K562 (cell line): Measurements from ENCODE around the gene RNF224. TPM values are rescaled to one million over a fixed set of nuclear protein-coding genes. Genes with fewer than 3 reads are reported as not detected.

Experiments used
- CBFA2T2 ChIP-seq: fragments of 450-650 bp; conservative IDR thresholded peaks from 2 replicates; pipeline ENCODE4 v1.6.1; 2017; ENCODE audit warnings: mild to moderate bottlenecking
- CCAR2 ChIP-seq: fragments of 200-400 bp; formaldehyde crosslinking; IDR thresholded peaks from 2 replicates; pipeline ENCODE4 v1.6.1; 2017; ENCODE audit warnings: mild to moderate bottlenecking, low read depth, low read length
- E2F6 ChIP-seq, 2 experiments: IDR thresholded peaks; 2 replicates each; pipeline ENCODE4 v1.6.1; 2011; ENCODE audit warnings: borderline replicate concordance in 1 of 2, control low read depth in 1 of 2, low read depth in 1 of 2, low read length in 1 of 2, mild to moderate bottlenecking in 1 of 2, mixed read lengths in 1 of 2, moderate library complexity in 1 of 2; ENCODE audit not compliant: insufficient read depth in 1 of 2, insufficient read length in 1 of 2, poor library complexity in 1 of 2, severe bottlenecking in 1 of 2; ENCODE audit errors: extremely low read depth in 1 of 2
- ESRRA ChIP-seq: fragments of 450-650 bp; IDR thresholded peaks from 2 replicates; pipeline ENCODE4 v1.6.1; 2014; ENCODE audit warnings: low read depth, mild to moderate bottlenecking, moderate library complexity, borderline replicate concordance
- ETV1 ChIP-seq: fragments of 450-650 bp; conservative IDR thresholded peaks from 2 replicates; pipeline ENCODE4 v1.6.1; 2016; ENCODE audit warnings: missing genetic modification characterization, control low read depth, low read depth, missing compliant biosample characterization
- JUNB ChIP-seq: fragments of 450-650 bp; formaldehyde crosslinking; conservative IDR thresholded peaks from 2 replicates; pipeline ENCODE4 v1.4.0; 2020; ENCODE audit warnings: mild to moderate bottlenecking
- KLF13 ChIP-seq: fragments of 450-650 bp; IDR thresholded peaks from 2 replicates; pipeline ENCODE4 v1.6.1; 2016; ENCODE audit warnings: missing genetic modification characterization, low read depth, mild to moderate bottlenecking, missing compliant biosample characterization, moderate library complexity, borderline replicate concordance
- LCOR ChIP-seq: sonication (generic); formaldehyde crosslinking; IDR thresholded peaks from 2 replicates; pipeline ENCODE4 v1.8.0; 2022; ENCODE audit warnings: mild to moderate bottlenecking, missing genetic modification reagents
- MIER1 ChIP-seq: fragments of 450-650 bp; IDR thresholded peaks from 2 replicates; pipeline ENCODE4 v1.6.1; 2016; ENCODE audit warnings: antibody characterized with exemption, mild to moderate bottlenecking, low read depth
- MTA2 ChIP-seq: fragments of 450-650 bp; IDR thresholded peaks from 2 replicates; pipeline ENCODE4 v1.6.1; 2016; ENCODE audit warnings: low read depth
- NCOR1 ChIP-seq: fragments of 450-650 bp; IDR thresholded peaks from 2 replicates; pipeline ENCODE4 v1.6.1; 2016; ENCODE audit warnings: mild to moderate bottlenecking, moderate library complexity
- NR1H2 ChIP-seq: sonication (generic); formaldehyde crosslinking; IDR thresholded peaks from 2 replicates; pipeline ENCODE4 v1.4.0; 2020; ENCODE audit warnings: mild to moderate bottlenecking, missing genetic modification reagents
- NR3C1 ChIP-seq: sonication (generic); formaldehyde crosslinking; IDR thresholded peaks from 2 replicates; pipeline ENCODE4 v1.8.1; 2022; ENCODE audit warnings: missing genetic modification reagents
- RB1 ChIP-seq: fragments of 450-650 bp; IDR thresholded peaks from 2 replicates; pipeline ENCODE4 v1.6.1; 2017; ENCODE audit warnings: low read depth, mild to moderate bottlenecking
- RBFOX2 ChIP-seq: fragments of 200-400 bp; formaldehyde crosslinking; IDR thresholded peaks from 2 replicates; pipeline ENCODE4 v1.6.1; 2017; ENCODE audit warnings: low read depth, mild to moderate bottlenecking, low read length, moderate library complexity
- RBM15 ChIP-seq: fragments of 200-400 bp; formaldehyde crosslinking; IDR thresholded peaks from 2 replicates; pipeline ENCODE4 v1.6.1; 2018; ENCODE audit warnings: mild to moderate bottlenecking, low read length, moderate library complexity; ENCODE audit not compliant: insufficient read depth
- SIN3B ChIP-seq: fragments of 450-650 bp; IDR thresholded peaks from 2 replicates; pipeline ENCODE4 v1.6.1; 2017; ENCODE audit warnings: low read depth, mild to moderate bottlenecking, moderate library complexity
- SMARCA4 ChIP-seq: fragments of 450-650 bp; IDR thresholded peaks from 2 replicates; pipeline ENCODE4 v1.6.1; 2016
- ZEB2 ChIP-seq: fragments of 450-650 bp; IDR thresholded peaks from 2 replicates; pipeline ENCODE4 v1.6.1; 2016
- ZMIZ1 ChIP-seq, 2 experiments: fragments of 150-350 bp in 1 of 2; IDR thresholded peaks; 2 replicates each; pipeline ENCODE4 v1.6.1; 2012 to 2016; ENCODE audit warnings: low read depth in 2 of 2, low read length in 2 of 2, mild to moderate bottlenecking in 1 of 2, moderate library complexity in 1 of 2
- ZNF76 ChIP-seq: fragments of 250-450 bp; sonication (Bioruptor Pico); IDR thresholded peaks from 2 replicates; pipeline ENCODE4 v1.4.0; 2020; ENCODE audit warnings: mild to moderate bottlenecking, moderate library complexity, borderline replicate concordance
- ZNF780A ChIP-seq: fragments of 250-450 bp; sonication (Bioruptor Pico); IDR thresholded peaks from 2 replicates; pipeline ENCODE4 v1.5.0; 2021; ENCODE audit warnings: mild to moderate bottlenecking
- polyA plus RNA-seq, 8 experiments: library from polyadenylated mRNA; depleted of rRNA in 4 of 8; stranded (reverse) in 5 of 8; unstranded in 3 of 8; fragments of >200 nt; fragmentation: Nextera tagmentation in 2 of 8; fragmentation: Illumina TruSeq in 1 of 8; extraction: Ambion mirVana in 2 of 8; extraction: Trizol in 1 of 8; gene quantifications; 2 replicates each; pipeline versions ENCODE4 v1.2.1 to v1.2.3, GENCODE V29; 2011 to 2014; ENCODE audit warnings: inconsistent platforms in 1 of 8, missing spikeins in 1 of 8
- total RNA-seq, 7 experiments: library from RNA; depleted of rRNA in 6 of 7; stranded (reverse); fragments of >200 nt in 6 of 7; fragmentation: Illumina TruSeq in 2 of 7; extraction: Trizol in 2 of 7; gene quantifications; 2 replicates each; pipeline versions ENCODE4 v1.2.1 to v1.2.3, GENCODE V29; 2011 to 2021; ENCODE audit warnings: low replicate concordance in 1 of 7

The RNF224 gene
- total and polyA plus RNA-seq, 9 of the 15 experiments (the other 6 are each of a cell fraction or from before 2014, with no cell fraction given), result not detected

- TF ChIP-seq LCOR (CRISPR knock-in tag) (peak; percentile 78), NCOR1 (no peak), RBFOX2 (peak; percentile 49; the same call in 1 of the 2 replicates), MTA2 (peak; percentile 71), RBM15 (no peak), ZEB2 (peak; percentile 45; the same call in 1 of the 2 replicates), ZMIZ1 (IDR thresholded peaks at IDR 0.05; ENCODE audit: low read depth in 2 of 2, low read length in 2 of 2) (peak in 1 of 2 experiments; percentile 72; a peak in 1 of 4 replicates), JUNB (0 out of 2 replicates have a peak, but pooled peaks have one; percentile 18), NR3C1 (no peak), E2F6 (IDR thresholded peaks at IDR 0.05; ENCODE audit: borderline replicate concordance in 1 of 2, extremely low read depth in 1 of 2, insufficient read depth in 1 of 2, insufficient read length in 1 of 2, low read depth in 1 of 2, low read length in 1 of 2, poor library complexity in 1 of 2, severe bottlenecking in 1 of 2) (no peak), SIN3B (no peak), ZNF780A (no peak), ESRRA (peak; percentile 67; the same call in 1 of the 2 replicates), RB1 (peak; percentile 96), MIER1 (no peak), CCAR2 (no peak), CBFA2T2 (peak; percentile 87), ZNF76 (CRISPR knock-in tag) (no peak), SMARCA4 (peak; percentile 48), NR1H2 (CRISPR knock-in tag) (0 out of 2 replicates have a peak, but pooled peaks have one; percentile 83), ETV1 (peak; percentile 88), KLF13 (tag) (peak; percentile 91)
These were observed 9.1 kb downstream of the RNF224 start (continued) for GRCh38 chr9:137236238-137236935.
